Endothelial cell of umbilical vein (primary cell): ENCODE measurements around the gene ZFAND6. TPM values are rescaled to one million over a fixed set of nuclear protein-coding genes. Genes with fewer than 3 reads are reported as not detected.

ENCODE experiments used
- BruUV-seq: library from RNA; stranded (reverse); fragments of 400-500 nt; replicated peaks from 2 replicates; lab custom pipeline; 2021; lab: Mats Ljungman, UMichigan
- CTCF ChIA-PET: fragments of 300-600, 350-600 bp; sonication (Branson Sonifier 250); formaldehyde crosslinking; loops from one replicate; lab custom pipeline; 2021; ENCODE audit warnings: antibody characterized with exemption, inconsistent platforms; lab: Charles Lee
- POLR2A ChIA-PET: fragments of 300-600, 350-600 bp; sonication (Branson Sonifier 250); formaldehyde crosslinking; loops from one replicate; lab custom pipeline; 2021; ENCODE audit warnings: antibody characterized with exemption, inconsistent platforms; lab: Charles Lee
- DNase-seq: peaks from one replicate; pipeline ENCODE4 v3.0.0-alpha.2; 2011; ENCODE audit warnings: low read depth, low spot score
- FAIRE-seq: peaks from 2 replicates; lab custom pipeline; 2011; peaks lifted over from hg19 to GRCh38; lab: Jason Lieb, UNC
- H2AFZ ChIP-seq: 2 replicates; pipeline ENCODE4 v1.6.0; 2012; ENCODE audit warnings: low read depth, low read length, control low read depth, inconsistent platforms
- H3K27ac ChIP-seq: 2 replicates; pipeline ENCODE4 v1.5.1; 2011; ENCODE audit warnings: low read depth, mild to moderate bottlenecking, control low read depth, low read length, moderate library complexity; ENCODE audit not compliant: insufficient read depth
- H3K27me3 ChIP-seq, 2 experiments: 2 replicates each; pipeline versions ENCODE4 v1.6.0 to v1.6.1; 2011; ENCODE audit warnings: low read length in 2 of 2, mixed read lengths in 1 of 2; ENCODE audit not compliant: control insufficient read depth in 2 of 2, insufficient read depth in 2 of 2
- H3K36me3 ChIP-seq, 2 experiments: 2 replicates in 1 of 2; 3 replicates in 1 of 2; pipeline ENCODE4 v1.5.1; 2011; ENCODE audit warnings: low read length in 2 of 2, mild to moderate bottlenecking in 1 of 2, moderate library complexity in 1 of 2; ENCODE audit not compliant: control insufficient read depth in 2 of 2, insufficient read depth in 2 of 2; ENCODE audit errors: extremely low read depth in 1 of 2
- H3K4me1 ChIP-seq: 3 replicates; pipeline ENCODE4 v1.5.1; 2011; ENCODE audit warnings: mild to moderate bottlenecking, low read length; ENCODE audit not compliant: control insufficient read depth, insufficient read depth; ENCODE audit errors: extremely low read depth
- H3K4me2 ChIP-seq: 2 replicates; pipeline ENCODE4 v1.6.1; 2011; ENCODE audit warnings: low read length, control low read depth, mixed read lengths; ENCODE audit not compliant: insufficient read depth
- H3K4me3 ChIP-seq, 3 experiments: fragments of 200-600 bp in 1 of 3; sonication (generic), shearing (Covaris generic) in 1 of 3; replicated peaks in 1 of 3; 2 replicates each; pipeline ENCODE4 v1.5.1; 2011 to 2016; ENCODE audit warnings: control low read depth in 3 of 3, low read length in 3 of 3, mild to moderate bottlenecking in 2 of 3, inconsistent platforms in 1 of 3, low read depth in 1 of 3, moderate library complexity in 1 of 3; ENCODE audit not compliant: insufficient read depth in 1 of 3
- H3K79me2 ChIP-seq: 2 replicates; pipeline ENCODE4 v1.6.0; 2012; ENCODE audit warnings: low read length, inconsistent platforms; ENCODE audit not compliant: control insufficient read depth, insufficient read depth
- H3K9ac ChIP-seq: replicated peaks from 2 replicates; pipeline ENCODE3; 2011; ENCODE audit warnings: low read length, control low read depth; ENCODE audit not compliant: insufficient read depth; ENCODE audit errors: extremely low read depth
- H3K9me1 ChIP-seq: replicated peaks from 3 replicates; pipeline ENCODE4 v1.6.0; 2011; ENCODE audit warnings: mild to moderate bottlenecking, low read length; ENCODE audit not compliant: control insufficient read depth, insufficient read depth; ENCODE audit errors: extremely low read depth
- H3K9me3 ChIP-seq: replicated peaks from 2 replicates; pipeline ENCODE4 v1.5.1; 2012; ENCODE audit warnings: low read length, inconsistent platforms; ENCODE audit not compliant: control insufficient read depth, insufficient read depth
- H4K20me1 ChIP-seq: replicated peaks from 2 replicates; pipeline ENCODE3; 2011; ENCODE audit warnings: mild to moderate bottlenecking, low read length; ENCODE audit not compliant: control insufficient read depth, insufficient read depth; ENCODE audit errors: extremely low read depth
- CTCF ChIP-seq, 2 donors: IDR thresholded peaks; 1 replicate in 1 of 2; 2 replicates in 1 of 2; pipeline ENCODE4 v1.5.1; 2011; ENCODE audit warnings: low read length in 2 of 2, mild to moderate bottlenecking in 2 of 2, moderate library complexity in 2 of 2, control low read depth in 1 of 2, inconsistent platforms in 1 of 2, low read depth in 1 of 2; ENCODE audit not compliant: insufficient read depth in 1 of 2; ENCODE audit errors: extremely low read depth in 1 of 2
- EZH2 ChIP-seq: IDR thresholded peaks from 2 replicates; pipeline ENCODE4 v1.6.1; 2012; ENCODE audit warnings: borderline replicate concordance, low read depth, mild to moderate bottlenecking, moderate library complexity, low read length, inconsistent platforms; ENCODE audit not compliant: severe bottlenecking
- FOS ChIP-seq: IDR thresholded peaks from 2 replicates; pipeline ENCODE4 v1.6.1; 2011; ENCODE audit warnings: mild to moderate bottlenecking, low read length, moderate library complexity, borderline replicate concordance; ENCODE audit not compliant: insufficient read depth
- GATA2 ChIP-seq: IDR thresholded peaks from 2 replicates; pipeline ENCODE4 v1.7.0; 2011; ENCODE audit warnings: low read depth, mild to moderate bottlenecking, moderate library complexity, mixed read lengths, low read length; ENCODE audit not compliant: insufficient read length, insufficient read depth
- JUN ChIP-seq: IDR thresholded peaks from 2 replicates; pipeline ENCODE4 v1.6.1; 2011; ENCODE audit warnings: borderline replicate concordance, low read depth; ENCODE audit not compliant: insufficient read length, insufficient read depth
- MYC ChIP-seq: IDR thresholded peaks from one replicate; pipeline ENCODE4 v1.6.1; 2011; ENCODE audit warnings: mild to moderate bottlenecking, low read depth, low read length
- POLR2A ChIP-seq: IDR thresholded peaks from 2 replicates; pipeline ENCODE4 v1.6.1; 2012; ENCODE audit warnings: low read depth, mild to moderate bottlenecking, control low read depth, low read length
- POLR2AphosphoS5 ChIP-seq: IDR thresholded peaks from 2 replicates; pipeline ENCODE4 v1.6.1; 2012; ENCODE audit warnings: low read depth, mild to moderate bottlenecking, control low read depth, low read length, moderate library complexity; ENCODE audit not compliant: insufficient read depth
- dilution Hi-C: fragments of 300-500 bp; cut with MboI; formaldehyde crosslinking; loops from one replicate; pipeline ENCODE4 v1.15.0; 2019; ENCODE audit warnings: low sequenced_read_pairs; ENCODE audit not compliant: extremely low pct_ligation_motif_present
- intact Hi-C: fragments of 100-400 bp; cut with micrococcal nuclease; formaldehyde crosslinking; loops from one replicate; pipeline ENCODE4 v1.10.0; 2022
- polyA plus RNA-seq, 4 experiments: library from polyadenylated mRNA; depleted of rRNA in 3 of 4; stranded (reverse) in 3 of 4; unstranded in 1 of 4; fragments of >200 nt; gene quantifications; 2 replicates each; pipeline versions ENCODE4 v1.2.1 to v1.2.3, GENCODE V29; 2011 to 2012; ENCODE audit warnings: missing spikeins in 1 of 4
- total RNA-seq: library from RNA; stranded (reverse); gene quantifications from 2 replicates; pipeline ENCODE4 v1.2.3, GENCODE V29; 2021
- TF ChIP-seq, protein P1 (sequence below): IDR thresholded peaks from 2 replicates; pipeline ENCODE4 v1.6.1; 2011; ENCODE audit not compliant: insufficient read depth, insufficient read length

Gene ZFAND6
- total and polyA plus RNA-seq, 2 donors (not counting 3 experiments of a cell fraction or from before 2014, with no cell fraction given): 50.3 to 97.9 TPM

- CTCF ChIA-PET: interaction anchor here (2.1 kb wide), 1 partner anchor 139 kb away, joined by 7 read pairs; no protein-coding TSS in a partner anchor
- H3K79me2 ChIP-seq: no peaks in the 10 kb centered on the region
Observed at GRCh38 chr15:80034629-80035028, 24.8 kb upstream of the ZFAND6 start.

More at GRCh38 chr15:80034629-80035028, 24.8 kb upstream of the ZFAND6 start:
- no peak overlapping the region for H3K27ac ChIP-seq
- POLR2A ChIA-PET: no interaction called here
- dilution Hi-C loops: no loop called here
- H3K9me3 ChIP-seq: no peaks in the 10 kb centered on the region
- no peak overlapping the region for H3K4me2 ChIP-seq
- H3K4me1 ChIP-seq: peaks cover 18% of the 10 kb centered on the region
- FAIRE-seq (no peak), DNase-seq (no peak)
- no peak overlapping the region for H3K9ac ChIP-seq
- no peak overlapping the region for H2AFZ ChIP-seq
- no peaks in the 10 kb centered on the region for H4K20me1 ChIP-seq
- no TSS peak for BruUV-seq
- TF ChIP-seq, protein P1, sequence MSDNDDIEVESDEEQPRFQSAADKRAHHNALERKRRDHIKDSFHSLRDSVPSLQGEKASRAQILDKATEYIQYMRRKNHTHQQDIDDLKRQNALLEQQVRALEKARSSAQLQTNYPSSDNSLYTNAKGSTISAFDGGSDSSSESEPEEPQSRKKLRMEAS: no peak
- TF ChIP-seq POLR2AphosphoS5 (no peak), POLR2A (no peak), CTCF (IDR thresholded peaks at IDR 0.05; ENCODE audit: extremely low read depth in 1 of 2, insufficient read depth in 1 of 2, low read depth in 1 of 2, low read length in 2 of 2) (no peak), EZH2 (no peak), FOS (no peak), GATA2 (no peak), JUN (no peak), MYC (no peak)
- no peaks in the 10 kb centered on the region for H3K27me3 ChIP-seq
- H3K4me3 ChIP-seq: no peak overlapping the region
- no peaks in the 10 kb centered on the region for H3K36me3 ChIP-seq
- H3K9me1 ChIP-seq: no peaks in the 10 kb centered on the region
- intact Hi-C loops: no loop called here
